ENCODE results near the gene METRN.

- TF ChIP-seq CTCF (conservative IDR thresholded peaks at IDR 0.05; ENCODE audit: low read length) (no peak), EZH2phosphoT487 (IDR thresholded peaks at IDR 0.05; ENCODE audit: borderline replicate concordance) (no peak)
Measured at GRCh38 chr16:708959-709358, 6.0 kb upstream of the METRN start.

All from Loucy (cell line).